Endodermal cell (in vitro differentiated cells): ENCODE measurements around the gene TNNI3K. TPM values are rescaled to one million over a fixed set of nuclear protein-coding genes. Genes with fewer than 3 reads are reported as not detected.

ENCODE experiments used
- DNase-seq: peaks from one replicate; pipeline ENCODE4 v3.0.0-alpha.2; 2017
- H3K27ac ChIP-seq: 2 replicates; pipeline ENCODE4 v1.5.1; 2013; ENCODE audit warnings: mild to moderate bottlenecking, low read depth, low read length, moderate library complexity
- H3K27me3 ChIP-seq: 2 replicates; pipeline ENCODE4 v1.6.1; 2013; ENCODE audit warnings: mild to moderate bottlenecking, low read length, moderate library complexity; ENCODE audit not compliant: insufficient read depth, control insufficient read depth, poor library complexity, severe bottlenecking
- H3K36me3 ChIP-seq: 2 replicates; pipeline ENCODE4 v1.7.0; 2013; ENCODE audit warnings: mild to moderate bottlenecking, low read length, moderate library complexity; ENCODE audit not compliant: control insufficient read depth, insufficient read depth
- H3K4me1 ChIP-seq: one replicate; pipeline ENCODE4 v1.7.0; 2013; ENCODE audit warnings: low read length; ENCODE audit not compliant: control insufficient read depth, insufficient read depth
- H3K4me3 ChIP-seq: 2 replicates; pipeline ENCODE4 v1.5.1; 2013; ENCODE audit warnings: mild to moderate bottlenecking, low read length, moderate library complexity
- H3K9ac ChIP-seq: 2 replicates; pipeline ENCODE4 v1.6.1; 2013; ENCODE audit warnings: mild to moderate bottlenecking, low read length, moderate library complexity; ENCODE audit not compliant: poor library complexity, severe bottlenecking; ENCODE audit errors: extremely low read depth
- H3K9me3 ChIP-seq: 2 replicates; pipeline ENCODE4 v1.6.1; 2013; ENCODE audit warnings: mild to moderate bottlenecking, low read length, moderate library complexity; ENCODE audit not compliant: control insufficient read depth
- H3K27ac Mint-ChIP-seq: 2 replicates; pipeline ENCODE4 v1.8.0; 2020; ENCODE audit warnings: mixed read lengths
- H3K27me3 Mint-ChIP-seq: 2 replicates; pipeline ENCODE4 v1.8.0; 2021; ENCODE audit warnings: mild to moderate bottlenecking, mixed read lengths; ENCODE audit not compliant: insufficient read depth
- H3K36me3 Mint-ChIP-seq: 2 replicates; pipeline ENCODE4 v1.8.0; 2020; ENCODE audit warnings: low read depth, mixed read lengths
- H3K4me1 Mint-ChIP-seq: 2 replicates; pipeline ENCODE4 v1.8.0; 2020; ENCODE audit warnings: mixed read lengths
- H3K4me3 Mint-ChIP-seq: 2 replicates; pipeline ENCODE4 v1.8.0; 2020; ENCODE audit warnings: mild to moderate bottlenecking, moderate library complexity, mixed read lengths
- H3K9me3 Mint-ChIP-seq: 2 replicates; pipeline ENCODE4 v1.8.0; 2020; ENCODE audit warnings: mild to moderate bottlenecking, mixed read lengths
- WGBS, 2 experiments: methylation state at CpG; one replicate each; pipeline versions ENCODE4 v1.1.5 to v1.1.7; 2013; ENCODE audit warnings: missing lambda C conversion rate in 2 of 2, mixed read lengths in 1 of 2; ENCODE audit not compliant: insufficient coverage in 1 of 2, insufficient read length in 1 of 2; 5-methylcytosine and 5-hydroxymethylcytosine counted together
- total RNA-seq, 2 donors: library from RNA; stranded (reverse); fragmentation: NEBNext Ultra II Directional in 1 of 2; extraction: Animal tissue kit (Norgen Biotek cat#: 25700) in 1 of 2; gene quantifications; 2 replicates in 1 of 2; 3 replicates in 1 of 2; pipeline ENCODE4 v1.2.1, GENCODE V29; 2021
- TF ChIP-seq, protein P1 (sequence below): fragments of 200-600 bp; sonication (generic); conservative IDR thresholded peaks from 2 replicates; pipeline ENCODE4 v1.5.0; 2021; ENCODE audit warnings: antibody characterized with exemption, mild to moderate bottlenecking

TNNI3K gene
- total RNA-seq, 2 donors from 2014 or later: 1.1 TPM; not detected in 1

DNA sequence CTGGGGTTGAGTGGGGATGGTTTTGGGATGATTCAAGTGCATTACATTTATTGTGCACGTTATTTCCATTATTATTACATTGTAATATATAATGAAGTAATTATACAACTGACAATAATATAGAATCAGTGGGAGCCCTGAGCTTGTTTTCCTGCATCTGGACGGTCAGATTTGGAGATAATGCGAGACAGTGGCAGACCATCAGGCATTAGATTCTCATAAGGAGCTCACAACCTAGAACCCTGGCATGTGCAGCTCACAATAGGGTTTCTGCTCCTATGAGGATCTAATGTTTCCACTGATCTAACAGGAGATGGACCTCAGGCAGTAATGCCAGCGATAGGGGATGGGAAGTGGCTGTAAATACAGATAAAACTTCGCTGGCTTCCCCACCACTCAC is 355.1 kb downstream of the TNNI3K start:
- Mint-ChIP-seq H3K27ac (no peak overlapping the region), H3K9me3 (no peaks in the 10 kb centered on the region), H3K4me1 (no peaks in the 10 kb centered on the region), H3K36me3 (no peaks in the 10 kb centered on the region), H3K4me3 (no peak overlapping the region), H3K27me3 (no peaks in the 10 kb centered on the region)
- Histone ChIP-seq H3K9ac (no peak overlapping the region), H3K27me3 (no peaks in the 10 kb centered on the region), H3K9me3 (no peaks in the 10 kb centered on the region), H3K27ac (no peak overlapping the region), H3K36me3 (no peaks in the 10 kb centered on the region), H3K4me1 (no peaks in the 10 kb centered on the region), H3K4me3 (no peak overlapping the region)
- TF ChIP-seq, protein P1, sequence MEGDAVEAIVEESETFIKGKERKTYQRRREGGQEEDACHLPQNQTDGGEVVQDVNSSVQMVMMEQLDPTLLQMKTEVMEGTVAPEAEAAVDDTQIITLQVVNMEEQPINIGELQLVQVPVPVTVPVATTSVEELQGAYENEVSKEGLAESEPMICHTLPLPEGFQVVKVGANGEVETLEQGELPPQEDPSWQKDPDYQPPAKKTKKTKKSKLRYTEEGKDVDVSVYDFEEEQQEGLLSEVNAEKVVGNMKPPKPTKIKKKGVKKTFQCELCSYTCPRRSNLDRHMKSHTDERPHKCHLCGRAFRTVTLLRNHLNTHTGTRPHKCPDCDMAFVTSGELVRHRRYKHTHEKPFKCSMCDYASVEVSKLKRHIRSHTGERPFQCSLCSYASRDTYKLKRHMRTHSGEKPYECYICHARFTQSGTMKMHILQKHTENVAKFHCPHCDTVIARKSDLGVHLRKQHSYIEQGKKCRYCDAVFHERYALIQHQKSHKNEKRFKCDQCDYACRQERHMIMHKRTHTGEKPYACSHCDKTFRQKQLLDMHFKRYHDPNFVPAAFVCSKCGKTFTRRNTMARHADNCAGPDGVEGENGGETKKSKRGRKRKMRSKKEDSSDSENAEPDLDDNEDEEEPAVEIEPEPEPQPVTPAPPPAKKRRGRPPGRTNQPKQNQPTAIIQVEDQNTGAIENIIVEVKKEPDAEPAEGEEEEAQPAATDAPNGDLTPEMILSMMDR: no peak
- WGBS, 2 experiments: 90 to 91% methylated on average over 2 to 4 of the region's 5 CpGs
- no peak for DNase-seq

DNA sequence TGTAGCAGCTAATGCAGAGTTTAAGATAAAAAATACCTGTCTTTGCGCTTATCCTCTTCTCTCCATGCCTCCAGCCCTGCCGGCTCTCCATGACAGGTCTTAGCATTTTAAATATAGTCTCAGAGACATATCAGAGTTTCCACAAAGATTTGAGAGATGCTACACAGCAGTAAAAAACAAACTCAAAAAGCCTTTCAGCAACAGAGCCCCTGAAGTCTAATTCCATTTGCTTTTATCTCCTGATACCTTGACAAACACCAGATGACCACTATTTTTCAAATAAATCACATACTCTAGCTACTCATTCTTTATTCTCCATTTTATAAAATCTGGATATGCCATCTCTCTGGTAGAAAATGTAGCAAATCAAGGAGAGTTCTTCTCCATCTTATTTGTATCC is 356.8 kb downstream of the TNNI3K start:
- H3K4me1 Mint-ChIP-seq: no peaks in the 10 kb centered on the region
- H3K36me3 Mint-ChIP-seq: no peaks in the 10 kb centered on the region
- no peak overlapping the region for H3K4me3 Mint-ChIP-seq
- 91 to 93% methylated on average over 2 of the region's 2 CpGs for WGBS, 2 experiments
- no peaks in the 10 kb centered on the region for H3K27me3 ChIP-seq
- no peak overlapping the region for H3K27ac Mint-ChIP-seq
- H3K4me3 ChIP-seq: no peak overlapping the region
- DNase-seq: no peak
- H3K9ac ChIP-seq: no peak overlapping the region
- no peak overlapping the region for H3K27ac ChIP-seq
- H3K36me3 ChIP-seq: no peaks in the 10 kb centered on the region
- no peaks in the 10 kb centered on the region for H3K9me3 ChIP-seq
- H3K9me3 Mint-ChIP-seq: no peaks in the 10 kb centered on the region
- no peaks in the 10 kb centered on the region for H3K4me1 ChIP-seq
- H3K27me3 Mint-ChIP-seq: no peaks in the 10 kb centered on the region
- TF ChIP-seq, protein P1: no peak

DNA sequence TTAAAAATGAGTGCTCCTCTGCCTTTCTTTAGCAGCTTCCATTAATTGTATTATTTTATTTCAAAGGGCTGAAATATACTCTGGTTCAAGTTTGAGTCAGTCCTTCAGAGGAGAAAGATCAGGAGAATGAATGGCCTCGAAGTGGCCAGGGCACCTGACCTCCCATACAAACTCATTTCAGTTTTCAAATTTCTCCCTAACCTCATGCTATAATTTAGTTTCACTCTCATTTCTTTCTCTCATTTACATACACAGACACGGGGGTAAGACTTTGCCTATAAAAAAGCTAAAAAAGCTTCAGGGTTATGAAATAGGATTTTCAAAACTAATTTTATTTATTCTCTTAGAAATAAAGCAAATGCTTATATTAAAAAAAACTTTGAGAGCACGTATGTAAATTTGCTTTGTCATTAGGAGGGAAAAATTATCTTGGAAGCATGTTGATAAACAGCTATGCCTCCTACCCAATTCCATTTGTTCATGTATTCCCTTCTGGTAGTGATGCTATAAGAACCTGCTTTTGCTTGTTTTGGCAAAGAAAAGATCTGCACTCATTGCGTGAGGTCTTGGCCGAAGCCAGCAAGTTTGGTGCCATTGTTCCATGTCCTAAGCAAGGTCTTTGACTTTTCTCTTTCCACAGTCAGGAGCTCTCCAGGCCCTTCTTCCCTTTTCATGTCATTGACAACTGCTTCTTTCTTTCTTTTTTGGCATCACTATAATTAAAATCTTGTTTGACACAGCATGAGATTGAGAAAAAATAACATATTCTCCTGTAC is 357.6 kb downstream of the TNNI3K start:
- no peak overlapping the region for H3K4me3 ChIP-seq
- WGBS, 2 experiments: 42 to 86% methylated on average over 2 to 5 of the region's 5 CpGs
- H3K27me3 Mint-ChIP-seq: no peaks in the 10 kb centered on the region
- H3K27ac Mint-ChIP-seq: no peak overlapping the region
- H3K36me3 ChIP-seq: no peaks in the 10 kb centered on the region
- H3K4me1 Mint-ChIP-seq: no peaks in the 10 kb centered on the region
- TF ChIP-seq, protein P1: no peak
- H3K4me1 ChIP-seq: no peaks in the 10 kb centered on the region
- H3K27ac ChIP-seq: no peak overlapping the region
- no peak for DNase-seq
- no peaks in the 10 kb centered on the region for H3K9me3 ChIP-seq
- H3K36me3 Mint-ChIP-seq: no peaks in the 10 kb centered on the region
- no peak overlapping the region for H3K9ac ChIP-seq
- no peaks in the 10 kb centered on the region for H3K27me3 ChIP-seq
- no peaks in the 10 kb centered on the region for H3K9me3 Mint-ChIP-seq
- H3K4me3 Mint-ChIP-seq: no peak overlapping the region

Other genes starting within 250 kb of the TNNI3K start
- gene LRRIQ3, start 37.2 kb upstream of the TNNI3K start, total RNA-seq: 1 to 10 TPM; 1.2 to 1.5 TPM
- 10 to 100 TPM; 12.4 to 15.9 TPM for gene FPGT, start 37.1 kb upstream of the TNNI3K start, total RNA-seq